SK-N-SH treated with all-trans-retinoic acid at 6 μM for 48 hours (cell line): Measurements from ENCODE around the gene RNF166.

ENCODE experiments used
- ATAC-seq: fragments of 200-7000 bp; cut with Tn5 transposase; 3 replicates; pipeline ENCODE4 v1.9.1; 2020; ENCODE audit warnings: mild to moderate bottlenecking, moderate library complexity
- ARNTL ChIP-seq: fragments of 450-650 bp; formaldehyde crosslinking; IDR thresholded peaks from 2 replicates; pipeline ENCODE4 v1.5.0; 2020; ENCODE audit warnings: low read depth, mild to moderate bottlenecking, moderate library complexity, borderline replicate concordance
- BACH2 ChIP-seq: fragments of 250-450 bp; sonication (Bioruptor Pico); IDR thresholded peaks from 2 replicates; pipeline ENCODE4 v1.9.0; 2021; ENCODE audit warnings: mild to moderate bottlenecking, borderline replicate concordance
- CSDC2 ChIP-seq: fragments of 250-450 bp; sonication (Bioruptor Pico); IDR thresholded peaks from 2 replicates; pipeline ENCODE4 v1.5.0; 2020; ENCODE audit warnings: mild to moderate bottlenecking, moderate library complexity
- ESRRG ChIP-seq: fragments of 250-450 bp; sonication (Bioruptor Pico); IDR thresholded peaks from 2 replicates; pipeline ENCODE4 v1.6.1; 2021; ENCODE audit warnings: mild to moderate bottlenecking
- GLIS3 ChIP-seq: fragments of 250-450 bp; sonication (Bioruptor Pico); IDR thresholded peaks from 2 replicates; pipeline ENCODE4 v1.5.0; 2020; ENCODE audit warnings: mild to moderate bottlenecking, moderate library complexity
- ISL1 ChIP-seq: fragments of 250-450 bp; sonication (Bioruptor Pico); IDR thresholded peaks from 2 replicates; pipeline ENCODE4 v2.1.2; 2022; ENCODE audit warnings: mild to moderate bottlenecking, moderate library complexity
- OSR1 ChIP-seq: fragments of 250-450 bp; sonication (Bioruptor Pico); IDR thresholded peaks from 2 replicates; pipeline ENCODE4 v1.8.0; 2022; ENCODE audit warnings: moderate library complexity, mild to moderate bottlenecking, inconsistent platforms
- POU6F1 ChIP-seq: fragments of 250-450 bp; sonication (Bioruptor Pico); IDR thresholded peaks from 2 replicates; pipeline ENCODE4 v1.8.0; 2021; ENCODE audit warnings: low read depth, mild to moderate bottlenecking, moderate library complexity, borderline replicate concordance
- PPARA ChIP-seq: fragments of 250-450 bp; sonication (Bioruptor Pico); IDR thresholded peaks from 2 replicates; pipeline ENCODE4 v1.5.0; 2020; ENCODE audit warnings: mild to moderate bottlenecking, borderline replicate concordance
- RARB ChIP-seq: fragments of 250-450 bp; sonication (Bioruptor Pico); IDR thresholded peaks from 2 replicates; pipeline ENCODE4 v1.8.0; 2021; ENCODE audit warnings: mild to moderate bottlenecking, moderate library complexity
- TCF4 ChIP-seq: fragments of 250-450 bp; sonication (Bioruptor Pico); IDR thresholded peaks from 2 replicates; pipeline ENCODE4 v1.8.0; 2021; ENCODE audit warnings: mild to moderate bottlenecking, moderate library complexity, borderline replicate concordance
- TOX ChIP-seq: fragments of 250-450 bp; sonication (Bioruptor Pico); IDR thresholded peaks from 2 replicates; pipeline ENCODE4 v1.8.0; 2021; ENCODE audit warnings: mild to moderate bottlenecking, moderate library complexity, borderline replicate concordance
- ZC3H10 ChIP-seq: fragments of 250-450 bp; sonication (Bioruptor Pico); IDR thresholded peaks from 2 replicates; pipeline ENCODE4 v1.5.1; 2021; ENCODE audit warnings: mild to moderate bottlenecking, moderate library complexity
- ZFP3 ChIP-seq: fragments of 250-450 bp; sonication (Bioruptor Pico); IDR thresholded peaks from 2 replicates; pipeline ENCODE4 v1.5.0; 2020; ENCODE audit warnings: mild to moderate bottlenecking, moderate library complexity
- ZFP30 ChIP-seq: fragments of 450-650 bp; formaldehyde crosslinking; IDR thresholded peaks from 2 replicates; pipeline ENCODE4 v1.5.0; 2022; ENCODE audit warnings: mild to moderate bottlenecking, moderate library complexity
- ZNF565 ChIP-seq: fragments of 450-650 bp; formaldehyde crosslinking; conservative IDR thresholded peaks from 2 replicates; pipeline ENCODE4 v1.5.0; 2020; ENCODE audit warnings: low read depth, mild to moderate bottlenecking, moderate library complexity
- ZNF70 ChIP-seq: fragments of 450-650 bp; formaldehyde crosslinking; IDR thresholded peaks from 2 replicates; pipeline ENCODE4 v1.5.0; 2020; ENCODE audit warnings: mild to moderate bottlenecking, moderate library complexity
- TF ChIP-seq, protein P1 (sequence below): fragments of 250-450 bp; sonication (Bioruptor Pico); IDR thresholded peaks from 2 replicates; pipeline ENCODE4 v1.5.0; 2020; ENCODE audit warnings: mild to moderate bottlenecking, moderate library complexity
- TF ChIP-seq, protein P2 (sequence below): fragments of 250-450 bp; sonication (Bioruptor Pico); IDR thresholded peaks from 2 replicates; pipeline ENCODE4 v1.8.0; 2020; ENCODE audit warnings: mild to moderate bottlenecking, moderate library complexity, borderline replicate concordance
- TF ChIP-seq, protein P3 (sequence below): fragments of 250-450 bp; sonication (Bioruptor Pico); IDR thresholded peaks from 2 replicates; pipeline ENCODE4 v1.5.1; 2021; ENCODE audit warnings: mild to moderate bottlenecking, moderate library complexity

RNF166 gene

GRCh38 chr16:88719933-88720296, 13.7 kb upstream of the RNF166 start:
- ATAC-seq, result no peak
- TF ChIP-seq, protein P1, sequence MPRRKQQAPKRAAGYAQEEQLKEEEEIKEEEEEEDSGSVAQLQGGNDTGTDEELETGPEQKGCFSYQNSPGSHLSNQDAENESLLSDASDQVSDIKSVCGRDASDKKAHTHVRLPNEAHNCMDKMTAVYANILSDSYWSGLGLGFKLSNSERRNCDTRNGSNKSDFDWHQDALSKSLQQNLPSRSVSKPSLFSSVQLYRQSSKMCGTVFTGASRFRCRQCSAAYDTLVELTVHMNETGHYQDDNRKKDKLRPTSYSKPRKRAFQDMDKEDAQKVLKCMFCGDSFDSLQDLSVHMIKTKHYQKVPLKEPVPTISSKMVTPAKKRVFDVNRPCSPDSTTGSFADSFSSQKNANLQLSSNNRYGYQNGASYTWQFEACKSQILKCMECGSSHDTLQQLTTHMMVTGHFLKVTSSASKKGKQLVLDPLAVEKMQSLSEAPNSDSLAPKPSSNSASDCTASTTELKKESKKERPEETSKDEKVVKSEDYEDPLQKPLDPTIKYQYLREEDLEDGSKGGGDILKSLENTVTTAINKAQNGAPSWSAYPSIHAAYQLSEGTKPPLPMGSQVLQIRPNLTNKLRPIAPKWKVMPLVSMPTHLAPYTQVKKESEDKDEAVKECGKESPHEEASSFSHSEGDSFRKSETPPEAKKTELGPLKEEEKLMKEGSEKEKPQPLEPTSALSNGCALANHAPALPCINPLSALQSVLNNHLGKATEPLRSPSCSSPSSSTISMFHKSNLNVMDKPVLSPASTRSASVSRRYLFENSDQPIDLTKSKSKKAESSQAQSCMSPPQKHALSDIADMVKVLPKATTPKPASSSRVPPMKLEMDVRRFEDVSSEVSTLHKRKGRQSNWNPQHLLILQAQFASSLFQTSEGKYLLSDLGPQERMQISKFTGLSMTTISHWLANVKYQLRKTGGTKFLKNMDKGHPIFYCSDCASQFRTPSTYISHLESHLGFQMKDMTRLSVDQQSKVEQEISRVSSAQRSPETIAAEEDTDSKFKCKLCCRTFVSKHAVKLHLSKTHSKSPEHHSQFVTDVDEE, result no peak
- no peak for TF ChIP-seq OSR1
- TF ChIP-seq ZFP30 (CRISPR knock-in tag), result no peak
- TF ChIP-seq, protein P2, sequence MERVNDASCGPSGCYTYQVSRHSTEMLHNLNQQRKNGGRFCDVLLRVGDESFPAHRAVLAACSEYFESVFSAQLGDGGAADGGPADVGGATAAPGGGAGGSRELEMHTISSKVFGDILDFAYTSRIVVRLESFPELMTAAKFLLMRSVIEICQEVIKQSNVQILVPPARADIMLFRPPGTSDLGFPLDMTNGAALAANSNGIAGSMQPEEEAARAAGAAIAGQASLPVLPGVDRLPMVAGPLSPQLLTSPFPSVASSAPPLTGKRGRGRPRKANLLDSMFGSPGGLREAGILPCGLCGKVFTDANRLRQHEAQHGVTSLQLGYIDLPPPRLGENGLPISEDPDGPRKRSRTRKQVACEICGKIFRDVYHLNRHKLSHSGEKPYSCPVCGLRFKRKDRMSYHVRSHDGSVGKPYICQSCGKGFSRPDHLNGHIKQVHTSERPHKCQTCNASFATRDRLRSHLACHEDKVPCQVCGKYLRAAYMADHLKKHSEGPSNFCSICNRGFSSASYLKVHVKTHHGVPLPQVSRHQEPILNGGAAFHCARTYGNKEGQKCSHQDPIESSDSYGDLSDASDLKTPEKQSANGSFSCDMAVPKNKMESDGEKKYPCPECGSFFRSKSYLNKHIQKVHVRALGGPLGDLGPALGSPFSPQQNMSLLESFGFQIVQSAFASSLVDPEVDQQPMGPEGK (CRISPR knock-in tag), result no peak
- TF ChIP-seq TOX (CRISPR knock-in tag), result no peak
- TF ChIP-seq ARNTL (CRISPR knock-in tag), result no peak
- TF ChIP-seq PPARA (CRISPR knock-in tag), result no peak
- no peak for TF ChIP-seq RARB (CRISPR knock-in tag)
- no peak for TF ChIP-seq CSDC2 (CRISPR knock-in tag)
- TF ChIP-seq TCF4, result no peak
- no peak for TF ChIP-seq ZFP3 (CRISPR knock-in tag)
- no peak for TF ChIP-seq ESRRG
- no peak for TF ChIP-seq BACH2 (CRISPR knock-in tag)
- no peak for TF ChIP-seq POU6F1 (CRISPR knock-in tag)
- no peak for TF ChIP-seq ISL1

DNA sequence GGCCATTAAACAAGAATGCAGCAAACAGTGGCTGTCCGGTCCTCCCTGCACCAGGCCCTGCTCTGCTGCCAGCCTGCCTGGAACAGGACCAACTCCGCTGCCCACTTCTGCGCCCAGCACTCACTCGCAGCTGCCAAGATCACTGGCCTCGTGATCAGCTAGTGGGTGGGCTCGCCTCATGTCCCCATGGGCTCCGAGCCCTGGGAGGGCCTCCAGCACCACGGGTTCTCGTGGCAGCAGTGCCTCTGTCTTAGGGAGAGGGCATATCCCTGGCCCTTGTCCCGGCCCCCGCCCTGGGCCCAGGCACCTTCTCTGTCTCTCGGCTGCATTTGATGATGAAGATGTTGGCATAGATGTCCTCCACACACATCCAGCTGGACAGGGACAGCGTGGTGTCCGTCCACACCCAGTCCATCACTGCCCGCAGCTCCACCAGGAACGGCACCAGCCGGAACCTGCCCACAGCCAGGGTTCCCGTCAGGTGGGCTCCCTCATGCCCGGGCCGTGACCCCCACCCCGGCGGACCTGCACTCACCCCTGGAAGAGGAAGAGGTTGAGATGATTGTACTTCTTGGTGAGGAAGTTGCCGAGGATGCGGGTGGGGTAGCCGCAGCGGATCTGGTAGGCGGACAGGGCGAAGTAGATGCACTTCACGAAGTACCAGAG, 13.2 kb upstream of the RNF166 start:
- TF ChIP-seq ZNF70 (CRISPR knock-in tag), result no peak
- no peak for TF ChIP-seq OSR1
- no peak for TF ChIP-seq CSDC2 (CRISPR knock-in tag)
- TF ChIP-seq, protein P1, result no peak
- TF ChIP-seq ISL1, result no peak
- TF ChIP-seq TOX (CRISPR knock-in tag), result no peak
- no peak for TF ChIP-seq ESRRG
- no peak for TF ChIP-seq ARNTL (CRISPR knock-in tag)
- no peak for TF ChIP-seq TCF4
- no peak for TF ChIP-seq POU6F1 (CRISPR knock-in tag)
- no peak for TF ChIP-seq RARB (CRISPR knock-in tag)
- TF ChIP-seq PPARA (CRISPR knock-in tag), result no peak
- TF ChIP-seq, protein P3, sequence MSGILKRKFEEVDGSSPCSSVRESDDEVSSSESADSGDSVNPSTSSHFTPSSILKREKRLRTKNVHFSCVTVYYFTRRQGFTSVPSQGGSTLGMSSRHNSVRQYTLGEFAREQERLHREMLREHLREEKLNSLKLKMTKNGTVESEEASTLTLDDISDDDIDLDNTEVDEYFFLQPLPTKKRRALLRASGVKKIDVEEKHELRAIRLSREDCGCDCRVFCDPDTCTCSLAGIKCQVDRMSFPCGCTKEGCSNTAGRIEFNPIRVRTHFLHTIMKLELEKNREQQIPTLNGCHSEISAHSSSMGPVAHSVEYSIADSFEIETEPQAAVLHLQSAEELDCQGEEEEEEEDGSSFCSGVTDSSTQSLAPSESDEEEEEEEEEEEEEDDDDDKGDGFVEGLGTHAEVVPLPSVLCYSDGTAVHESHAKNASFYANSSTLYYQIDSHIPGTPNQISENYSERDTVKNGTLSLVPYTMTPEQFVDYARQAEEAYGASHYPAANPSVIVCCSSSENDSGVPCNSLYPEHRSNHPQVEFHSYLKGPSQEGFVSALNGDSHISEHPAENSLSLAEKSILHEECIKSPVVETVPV (CRISPR knock-in tag), result no peak
- TF ChIP-seq GLIS3 (CRISPR knock-in tag), result no peak
- no peak for TF ChIP-seq ZNF565 (CRISPR knock-in tag)
- no peak for TF ChIP-seq ZC3H10 (CRISPR knock-in tag)
- no peak for ATAC-seq
